PFSK-1 (cell line): Measurements from ENCODE around the gene ZNF397.

Experiments
- POLR2AphosphoS5 ChIP-seq: IDR thresholded peaks from 2 replicates; pipeline ENCODE4 v1.6.1; 2012; ENCODE audit warnings: low read depth, mild to moderate bottlenecking, control low read depth, low read length, moderate library complexity
- TAF1 ChIP-seq: IDR thresholded peaks from 2 replicates; pipeline ENCODE4 v1.6.1; 2012; ENCODE audit warnings: low read length, control low read depth, borderline replicate concordance; ENCODE audit not compliant: insufficient read depth
- TF ChIP-seq, protein P1 (sequence below), 2 experiments: IDR thresholded peaks; 2 replicates each; pipeline versions ENCODE4 v1.6.1 to v1.8.0; 2011 to 2012; ENCODE audit warnings: low read depth in 2 of 2, low read length in 2 of 2, control low read depth in 1 of 2, inconsistent platforms in 1 of 2, mild to moderate bottlenecking in 1 of 2, moderate library complexity in 1 of 2; ENCODE audit not compliant: insufficient read depth in 1 of 2

DNA sequence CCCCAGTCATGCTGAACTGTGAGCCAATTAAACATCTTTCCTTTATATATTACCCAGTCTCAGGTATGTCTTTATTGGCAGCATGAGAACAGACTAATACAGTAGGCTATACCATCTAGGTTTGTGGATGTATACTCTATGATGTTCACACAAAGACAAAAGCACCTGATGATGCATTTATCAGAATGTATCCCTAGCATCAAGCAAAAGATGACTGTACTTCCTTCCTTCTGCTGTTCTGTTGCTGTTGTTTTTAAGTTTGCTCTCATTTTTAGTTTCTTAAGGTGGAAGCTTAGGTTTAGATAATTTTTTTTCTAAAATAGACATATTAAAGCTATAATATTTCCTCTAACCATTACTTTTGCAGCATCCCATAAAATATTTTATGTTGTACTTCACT lies 36.8 kb downstream of the ZNF397 start:
- TF ChIP-seq POLR2AphosphoS5 (no peak), TAF1 (no peak)
- TF ChIP-seq, protein P1, sequence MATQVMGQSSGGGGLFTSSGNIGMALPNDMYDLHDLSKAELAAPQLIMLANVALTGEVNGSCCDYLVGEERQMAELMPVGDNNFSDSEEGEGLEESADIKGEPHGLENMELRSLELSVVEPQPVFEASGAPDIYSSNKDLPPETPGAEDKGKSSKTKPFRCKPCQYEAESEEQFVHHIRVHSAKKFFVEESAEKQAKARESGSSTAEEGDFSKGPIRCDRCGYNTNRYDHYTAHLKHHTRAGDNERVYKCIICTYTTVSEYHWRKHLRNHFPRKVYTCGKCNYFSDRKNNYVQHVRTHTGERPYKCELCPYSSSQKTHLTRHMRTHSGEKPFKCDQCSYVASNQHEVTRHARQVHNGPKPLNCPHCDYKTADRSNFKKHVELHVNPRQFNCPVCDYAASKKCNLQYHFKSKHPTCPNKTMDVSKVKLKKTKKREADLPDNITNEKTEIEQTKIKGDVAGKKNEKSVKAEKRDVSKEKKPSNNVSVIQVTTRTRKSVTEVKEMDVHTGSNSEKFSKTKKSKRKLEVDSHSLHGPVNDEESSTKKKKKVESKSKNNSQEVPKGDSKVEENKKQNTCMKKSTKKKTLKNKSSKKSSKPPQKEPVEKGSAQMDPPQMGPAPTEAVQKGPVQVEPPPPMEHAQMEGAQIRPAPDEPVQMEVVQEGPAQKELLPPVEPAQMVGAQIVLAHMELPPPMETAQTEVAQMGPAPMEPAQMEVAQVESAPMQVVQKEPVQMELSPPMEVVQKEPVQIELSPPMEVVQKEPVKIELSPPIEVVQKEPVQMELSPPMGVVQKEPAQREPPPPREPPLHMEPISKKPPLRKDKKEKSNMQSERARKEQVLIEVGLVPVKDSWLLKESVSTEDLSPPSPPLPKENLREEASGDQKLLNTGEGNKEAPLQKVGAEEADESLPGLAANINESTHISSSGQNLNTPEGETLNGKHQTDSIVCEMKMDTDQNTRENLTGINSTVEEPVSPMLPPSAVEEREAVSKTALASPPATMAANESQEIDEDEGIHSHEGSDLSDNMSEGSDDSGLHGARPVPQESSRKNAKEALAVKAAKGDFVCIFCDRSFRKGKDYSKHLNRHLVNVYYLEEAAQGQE (IDR thresholded peaks at IDR 0.05; ENCODE audit: insufficient read depth in 1 of 2, low read depth in 2 of 2, low read length in 2 of 2) = no peak
